ENCODE data around the gene ADARB1. TPM values are rescaled to one million over a fixed set of nuclear protein-coding genes. Genes with fewer than 3 reads are reported as not detected.

ADARB1 gene
- total RNA-seq, 2 donors from 2014 or later, result 8.7 to 9.3 TPM

DNA sequence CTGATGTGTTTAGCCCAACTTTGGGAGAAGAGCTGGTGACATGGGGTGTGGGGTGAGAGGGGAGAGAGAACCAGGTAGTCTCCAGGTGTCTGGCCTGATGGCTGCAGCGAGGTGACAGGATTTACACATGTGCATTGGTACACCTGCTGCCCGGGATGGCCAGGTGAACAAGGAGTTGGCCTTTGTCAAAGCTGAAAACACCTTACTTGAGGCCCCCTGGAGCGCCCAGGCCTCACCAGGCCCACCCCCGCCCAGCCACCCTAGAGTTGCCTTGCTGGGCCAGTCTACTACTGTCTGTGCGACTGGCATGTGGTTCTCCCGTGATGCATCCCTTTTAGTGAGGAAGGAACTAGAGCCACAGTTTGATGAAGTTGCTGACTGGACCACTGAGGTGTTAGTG is 90.5 kb downstream of the ADARB1 start:
- intact Hi-C loops (cut with DNase I), result no loop called here
- Histone ChIP-seq H3K9me3 (no peaks in the 10 kb centered on the region), H3K9ac (ENCODE audit: low read depth in 2 of 2, low read length in 2 of 2) (no peak overlapping the region), H3K36me3 (no peaks in the 10 kb centered on the region), H3K27me3 (no peaks in the 10 kb centered on the region), H3K4me3 (no peak overlapping the region), H3K27ac (no peak overlapping the region), H3K4me1 (no peaks in the 10 kb centered on the region)
- DNase-seq, result no peak
- no peak for TF ChIP-seq CTCF (IDR thresholded peaks at IDR 0.05)

- no peaks in the 10 kb centered on the region for H3K9me3 ChIP-seq
- no peak for DNase-seq
- no peak overlapping the region for H3K4me3 ChIP-seq
- no peaks in the 10 kb centered on the region for H3K4me1 ChIP-seq
- no peak overlapping the region for H3K9ac ChIP-seq (ENCODE audit: low read depth in 2 of 2, low read length in 2 of 2)
- intact Hi-C loops (cut with DNase I), result no loop called here
- no peaks in the 10 kb centered on the region for H3K27me3 ChIP-seq
- H3K36me3 ChIP-seq, result no peaks in the 10 kb centered on the region
- no peak overlapping the region for H3K27ac ChIP-seq
- TF ChIP-seq CTCF (IDR thresholded peaks at IDR 0.05), result no peak
These were observed 92.6 kb downstream of the ADARB1 start for GRCh38 chr21:45166931-45167330.

GRCh38 chr21:45167796-45168222 is 93.4 kb downstream of the ADARB1 start:
- H3K9me3 ChIP-seq, result no peaks in the 10 kb centered on the region
- no peak overlapping the region for H3K4me3 ChIP-seq
- DNase-seq, result no peak
- no peaks in the 10 kb centered on the region for H3K36me3 ChIP-seq
- H3K4me1 ChIP-seq, result no peaks in the 10 kb centered on the region
- intact Hi-C loops (cut with DNase I), result no loop called here
- no peak for TF ChIP-seq CTCF (IDR thresholded peaks at IDR 0.05)
- H3K27me3 ChIP-seq, result no peaks in the 10 kb centered on the region
- no peak overlapping the region for H3K27ac ChIP-seq
- H3K9ac ChIP-seq (ENCODE audit: low read depth in 2 of 2, low read length in 2 of 2), result no peak overlapping the region

GRCh38 chr21:45168522-45168921 is 94.1 kb downstream of the ADARB1 start:
- Histone ChIP-seq H3K36me3 (no peaks in the 10 kb centered on the region), H3K4me1 (no peaks in the 10 kb centered on the region), H3K27ac (no peak overlapping the region), H3K9ac (ENCODE audit: low read depth in 2 of 2, low read length in 2 of 2) (no peak overlapping the region), H3K4me3 (no peak overlapping the region), H3K27me3 (no peaks in the 10 kb centered on the region), H3K9me3 (no peaks in the 10 kb centered on the region)
- no peak for DNase-seq
- no peak for TF ChIP-seq CTCF (IDR thresholded peaks at IDR 0.05)
- intact Hi-C loops (cut with DNase I), result no loop called here

- no peak overlapping the region for H3K27ac ChIP-seq
- intact Hi-C loops (cut with DNase I), result no loop called here
These were observed 94.6 kb downstream of the ADARB1 start for GRCh38 chr21:45169001-45169400.

More at GRCh38 chr21:45169001-45169400, 94.6 kb downstream of the ADARB1 start:
- no peak for TF ChIP-seq CTCF (IDR thresholded peaks at IDR 0.05)
- H3K36me3 ChIP-seq, result no peaks in the 10 kb centered on the region
- H3K4me3 ChIP-seq, result no peak overlapping the region
- H3K9ac ChIP-seq (ENCODE audit: low read depth in 2 of 2, low read length in 2 of 2), result no peak overlapping the region
- no peaks in the 10 kb centered on the region for H3K4me1 ChIP-seq
- no peak for DNase-seq
- no peaks in the 10 kb centered on the region for H3K27me3 ChIP-seq
- H3K9me3 ChIP-seq, result no peaks in the 10 kb centered on the region
